CD4-positive, alpha-beta T cell (primary cell): ENCODE results near the gene PRKAR1B. TPM values are rescaled to one million over a fixed set of nuclear protein-coding genes. Genes with fewer than 3 reads are reported as not detected.

Source experiments
- ATAC-seq: fragments of 200-7000 bp; cut with Tn5 transposase; one replicate; pipeline ENCODE4 v1.10.0; 2022; ENCODE audit warnings: mild to moderate bottlenecking; ENCODE audit not compliant: poor library complexity
- CTCF ChIA-PET: fragments of 350-600 bp; sonication (Branson Sonifier 250); formaldehyde crosslinking; loops from one replicate; lab custom pipeline; 2021; ENCODE audit warnings: antibody characterized with exemption, inconsistent platforms; lab: Charles Lee
- POLR2A ChIA-PET: fragments of 350-600 bp; sonication (Branson Sonifier 250); formaldehyde crosslinking; loops from one replicate; lab custom pipeline; 2021; ENCODE audit warnings: antibody characterized with exemption, inconsistent platforms; lab: Charles Lee
- DNase-seq, 14 experiments: peaks; one replicate each; pipeline ENCODE4 v3.0.0-alpha.2; 2013 to 2020; ENCODE audit warnings: mixed read lengths in 2 of 14
- H3K27ac ChIP-seq, 2 donors: one replicate each; pipeline versions ENCODE4 v1.5.1 to v1.7.0; 2013; ENCODE audit warnings: low read length in 2 of 2, low read depth in 1 of 2, mild to moderate bottlenecking in 1 of 2
- H3K27me3 ChIP-seq, 2 experiments: 1 replicate in 1 of 2; 2 replicates in 1 of 2; pipeline versions ENCODE4 v1.6.1 to v1.7.0; 2013; ENCODE audit warnings: low read length in 2 of 2, control low read depth in 1 of 2, mild to moderate bottlenecking in 1 of 2, moderate library complexity in 1 of 2; ENCODE audit not compliant: insufficient read depth in 2 of 2, control insufficient read depth in 1 of 2
- H3K36me3 ChIP-seq: one replicate; pipeline ENCODE4 v1.6.1; 2013; ENCODE audit warnings: low read length, control low read depth; ENCODE audit not compliant: insufficient read depth
- H3K4me1 ChIP-seq: one replicate; pipeline ENCODE4 v1.6.1; 2013; ENCODE audit warnings: low read length, control low read depth; ENCODE audit not compliant: insufficient read depth
- H3K4me3 ChIP-seq: one replicate; pipeline ENCODE4 v1.5.1; 2013; ENCODE audit warnings: mild to moderate bottlenecking, low read length, moderate library complexity
- H3K9me3 ChIP-seq, 2 experiments: 1 replicate in 1 of 2; 2 replicates in 1 of 2; pipeline versions ENCODE4 v1.6.1 to v1.7.0; 2013; ENCODE audit warnings: low read length in 2 of 2, mild to moderate bottlenecking in 2 of 2, control low read depth in 1 of 2, moderate library complexity in 1 of 2; ENCODE audit not compliant: control insufficient read depth in 1 of 2, insufficient read depth in 1 of 2
- H3K27ac Mint-ChIP-seq: one replicate; pipeline ENCODE4 v1.8.0; 2020; ENCODE audit warnings: mixed read lengths
- H3K27me3 Mint-ChIP-seq: one replicate; pipeline ENCODE4 v1.8.0; 2021; ENCODE audit warnings: mixed read lengths
- H3K36me3 Mint-ChIP-seq: one replicate; pipeline ENCODE4 v1.8.0; 2021; ENCODE audit warnings: low read depth, mixed read lengths
- H3K4me1 Mint-ChIP-seq: one replicate; pipeline ENCODE4 v1.8.0; 2021; ENCODE audit warnings: low read depth, mixed read lengths
- H3K4me3 Mint-ChIP-seq: one replicate; pipeline ENCODE4 v1.8.0; 2020; ENCODE audit warnings: mild to moderate bottlenecking, mixed read lengths
- H3K9me3 Mint-ChIP-seq: one replicate; pipeline ENCODE4 v1.8.0; 2020; ENCODE audit warnings: mixed read lengths
- intact Hi-C, 2 experiments: fragments of 100-400 bp; cut with DNase I in 1 of 2; cut with micrococcal nuclease in 1 of 2; formaldehyde crosslinking; loops; one replicate each; pipeline versions ENCODE4 v1.15.1 to v1.9.0; 2023 to 2025; cut with DNase I, micrococcal nuclease
- total RNA-seq, 174 experiments: library from RNA in 2 of 174; stranded (reverse) in 2 of 174; gene quantifications; one replicate each; pipeline ENCODE4 v1.2.3 and lab custom pipeline; 2021 to 2026
- TF ChIP-seq, protein P1 (sequence below): fragments of 200-600 bp; IDR thresholded peaks from one replicate; pipeline ENCODE4 v1.8.0; 2022; ENCODE audit warnings: antibody characterized with exemption, mild to moderate bottlenecking

Gene PRKAR1B
- total RNA-seq, 2 experiments from 2014 or later, result 18.8 to 19.5 TPM

DNA sequence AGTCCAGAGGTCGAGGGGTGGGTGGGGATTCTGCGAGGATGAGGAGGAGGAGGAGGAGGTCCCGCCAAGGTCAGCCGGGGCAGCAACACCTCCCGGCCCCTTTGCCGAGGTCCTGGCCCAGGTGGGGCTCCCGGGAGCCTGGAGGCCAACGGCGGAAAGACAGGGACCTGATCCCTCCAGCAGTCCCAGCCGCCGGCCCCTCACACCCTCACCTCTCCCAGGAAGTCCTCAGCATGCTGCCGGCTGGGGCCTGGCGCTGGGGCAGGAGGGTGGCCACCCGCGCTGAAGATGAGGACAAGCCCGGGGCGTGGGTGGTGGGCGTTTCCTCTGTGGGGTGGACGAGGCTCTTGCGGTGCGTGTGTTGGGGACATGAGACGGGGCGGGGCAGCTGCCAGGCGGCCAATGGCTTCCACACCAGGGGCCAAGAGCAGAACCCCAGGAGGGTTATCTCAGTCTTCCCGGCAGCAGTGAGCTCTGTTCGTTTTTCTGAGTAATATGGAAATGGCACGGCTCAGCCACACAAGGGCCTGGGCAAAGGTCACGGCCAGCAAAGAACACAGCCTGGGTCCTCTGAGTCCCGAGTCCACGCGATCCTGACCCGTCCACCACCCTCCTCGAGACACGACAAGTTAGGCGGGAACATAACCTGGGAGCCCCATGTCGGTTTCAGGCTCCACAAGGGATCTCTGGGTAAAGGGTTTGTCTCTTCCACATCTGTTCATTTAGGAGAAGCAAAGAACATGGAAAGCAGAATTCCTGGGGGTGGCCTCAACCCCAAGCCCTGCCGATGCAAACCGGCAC, 124.5 kb downstream of the PRKAR1B start:
- Mint-ChIP-seq H3K27ac (peak overlapping the region; percentile 98), H3K27me3 (no peaks in the 10 kb centered on the region), H3K4me3 (peak overlapping the region; percentile 65), H3K9me3 (peaks cover 3% of the 10 kb centered on the region), H3K4me1 (peaks cover 50% of the 10 kb centered on the region), H3K36me3 (peaks cover 30% of the 10 kb centered on the region)
- Histone ChIP-seq H3K36me3 (peaks cover 6% of the 10 kb centered on the region), H3K4me3 (peak overlapping the region; percentile 24), H3K4me1 (peaks cover 67% of the 10 kb centered on the region), H3K27me3 (no peaks in the 10 kb centered on the region), H3K27ac (peak overlapping the region; percentile 96 to 97), H3K9me3 (peaks cover 0 to 38% of the 10 kb centered on the region in 2 experiments)
- intact Hi-C loops, result loop anchor here in 1 of 2 experiments (1.0 kb wide), 1 partner anchor 17 kb away; no protein-coding TSS in a partner anchor
- ChIA-PET POLR2A (interaction anchor here (1.1 to 3.3 kb wide), 3 partner anchors 16 to 108 kb away, joined by 3 to 23 read pairs (median 11); no protein-coding TSS in a partner anchor), CTCF (interaction anchor here (1.2 kb wide), 1 partner anchor 18 kb away, joined by 3 read pairs; no protein-coding TSS in a partner anchor)
- no peak for ATAC-seq
- TF ChIP-seq, protein P1, sequence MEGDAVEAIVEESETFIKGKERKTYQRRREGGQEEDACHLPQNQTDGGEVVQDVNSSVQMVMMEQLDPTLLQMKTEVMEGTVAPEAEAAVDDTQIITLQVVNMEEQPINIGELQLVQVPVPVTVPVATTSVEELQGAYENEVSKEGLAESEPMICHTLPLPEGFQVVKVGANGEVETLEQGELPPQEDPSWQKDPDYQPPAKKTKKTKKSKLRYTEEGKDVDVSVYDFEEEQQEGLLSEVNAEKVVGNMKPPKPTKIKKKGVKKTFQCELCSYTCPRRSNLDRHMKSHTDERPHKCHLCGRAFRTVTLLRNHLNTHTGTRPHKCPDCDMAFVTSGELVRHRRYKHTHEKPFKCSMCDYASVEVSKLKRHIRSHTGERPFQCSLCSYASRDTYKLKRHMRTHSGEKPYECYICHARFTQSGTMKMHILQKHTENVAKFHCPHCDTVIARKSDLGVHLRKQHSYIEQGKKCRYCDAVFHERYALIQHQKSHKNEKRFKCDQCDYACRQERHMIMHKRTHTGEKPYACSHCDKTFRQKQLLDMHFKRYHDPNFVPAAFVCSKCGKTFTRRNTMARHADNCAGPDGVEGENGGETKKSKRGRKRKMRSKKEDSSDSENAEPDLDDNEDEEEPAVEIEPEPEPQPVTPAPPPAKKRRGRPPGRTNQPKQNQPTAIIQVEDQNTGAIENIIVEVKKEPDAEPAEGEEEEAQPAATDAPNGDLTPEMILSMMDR, result no peak
- peak in 4 of 14 experiments; percentile 24 to 64 (median 44) for DNase-seq

GRCh38 chr7:601595-602340, 125.3 kb downstream of the PRKAR1B start:
- H3K4me1 ChIP-seq, result peaks cover 62% of the 10 kb centered on the region
- ATAC-seq (peak; percentile 40), DNase-seq (peak; percentile 43 to 94 (median 64))
- Mint-ChIP-seq H3K36me3 (peaks cover 30% of the 10 kb centered on the region), H3K9me3 (peaks cover 3% of the 10 kb centered on the region), H3K4me3 (peak overlapping the region; percentile 70), H3K4me1 (peaks cover 51% of the 10 kb centered on the region), H3K27me3 (no peaks in the 10 kb centered on the region), H3K27ac (peak overlapping the region; percentile 98)
- H3K9me3 ChIP-seq, result peaks cover 0 to 38% of the 10 kb centered on the region in 2 experiments
- intact Hi-C loops, result no loop called here
- H3K36me3 ChIP-seq, result peaks cover 6% of the 10 kb centered on the region
- H3K27ac ChIP-seq, result peak overlapping the region; percentile 96 to 97
- ChIA-PET CTCF (interaction anchor here (1.2 kb wide), 1 partner anchor 17 kb away, joined by 3 read pairs; no protein-coding TSS in a partner anchor), POLR2A (interaction anchor here (1.1 to 3.3 kb wide), 3 partner anchors 17 to 109 kb away, joined by 3 to 23 read pairs (median 11); no protein-coding TSS in a partner anchor)
- TF ChIP-seq, protein P1, result no peak
- no peaks in the 10 kb centered on the region for H3K27me3 ChIP-seq
- H3K4me3 ChIP-seq, result peak overlapping the region; percentile 24

DNA sequence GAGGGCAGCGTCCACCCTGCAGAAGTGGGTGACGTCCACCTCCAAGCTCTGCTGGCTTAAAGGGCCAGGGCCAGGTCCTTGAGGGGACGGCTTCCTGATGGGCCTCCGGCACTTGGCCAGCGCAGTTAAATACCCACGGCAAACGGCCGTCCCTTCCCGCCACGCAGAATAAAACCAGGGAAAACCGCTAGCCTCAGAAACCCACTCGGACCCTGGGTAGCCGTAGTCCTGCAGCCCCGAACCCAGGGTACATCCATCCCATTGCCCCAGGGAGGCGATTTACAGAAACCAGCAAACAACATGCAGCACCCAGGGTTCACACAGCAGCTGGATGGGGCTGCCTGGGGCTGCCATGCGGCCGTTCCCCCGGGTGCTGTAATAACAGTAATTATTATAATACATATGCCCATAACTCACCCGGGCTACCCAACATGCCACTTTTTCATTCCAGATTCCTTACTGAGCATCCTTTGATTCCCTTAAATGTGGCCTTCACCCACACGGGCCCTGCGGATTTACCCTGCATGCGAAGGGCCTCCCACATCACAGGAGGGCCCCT, 126.0 kb downstream of the PRKAR1B start:
- intact Hi-C loops, result no loop called here
- peak overlapping the region; percentile 24 for H3K4me3 ChIP-seq
- H3K9me3 ChIP-seq, result peaks cover 0 to 36% of the 10 kb centered on the region in 2 experiments
- peaks cover 6% of the 10 kb centered on the region for H3K36me3 ChIP-seq
- Mint-ChIP-seq H3K27me3 (no peaks in the 10 kb centered on the region), H3K9me3 (peaks cover 3% of the 10 kb centered on the region), H3K4me1 (peaks cover 49% of the 10 kb centered on the region), H3K27ac (peak overlapping the region; percentile 98), H3K36me3 (peaks cover 27% of the 10 kb centered on the region), H3K4me3 (peak overlapping the region; percentile 70)
- H3K4me1 ChIP-seq, result peaks cover 62% of the 10 kb centered on the region
- no peaks in the 10 kb centered on the region for H3K27me3 ChIP-seq
- TF ChIP-seq, protein P1, result no peak
- no peak for DNase-seq
- CTCF ChIA-PET, result interaction anchor here (1.2 kb wide), 1 partner anchor 16 kb away, joined by 3 read pairs; no protein-coding TSS in a partner anchor
- H3K27ac ChIP-seq, result peak overlapping the region; percentile 96 to 97
- POLR2A ChIA-PET, result interaction anchor here (1.0 to 3.3 kb wide), 4 partner anchors 17 to 239 kb away, joined by 3 to 23 read pairs (median 7); no protein-coding TSS in a partner anchor
- no peak for ATAC-seq
